ENCODE results near the gene POU3F3.

DNA sequence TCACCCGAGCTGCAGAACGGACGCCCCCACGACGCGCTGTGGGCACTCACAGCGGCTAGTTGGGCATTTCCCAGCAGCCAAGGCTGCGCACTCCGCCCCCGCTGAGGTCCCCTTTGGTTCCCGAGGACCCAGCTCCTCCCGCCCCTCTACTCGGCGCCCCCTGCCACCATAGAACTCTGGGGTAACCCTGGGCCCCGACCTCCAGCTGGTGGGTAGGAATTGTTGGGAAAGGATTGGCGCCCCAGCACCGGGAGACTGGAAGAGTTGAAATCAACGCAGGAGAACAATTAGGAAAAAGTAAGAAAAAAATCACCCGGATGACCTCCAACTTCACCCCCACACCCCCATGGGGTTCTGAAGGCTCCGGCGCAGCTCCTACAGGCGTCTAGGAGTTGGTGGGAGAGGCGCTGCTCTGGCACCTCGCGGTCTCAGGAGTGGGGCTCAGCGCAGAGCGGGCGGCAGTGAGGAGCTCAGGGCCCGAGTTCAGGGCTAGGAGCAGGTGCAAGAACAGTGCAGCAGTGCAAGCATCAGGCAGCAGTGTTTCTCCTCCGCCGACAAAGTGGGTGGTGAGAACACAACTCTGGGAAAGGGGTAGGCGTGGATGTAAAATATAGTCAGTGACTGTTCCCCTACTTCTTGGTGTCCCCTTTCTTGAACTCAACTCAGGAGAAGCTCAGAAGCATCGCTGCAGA lies 14.0 kb downstream of the POU3F3 start:
- TF ChIP-seq, protein P1, sequence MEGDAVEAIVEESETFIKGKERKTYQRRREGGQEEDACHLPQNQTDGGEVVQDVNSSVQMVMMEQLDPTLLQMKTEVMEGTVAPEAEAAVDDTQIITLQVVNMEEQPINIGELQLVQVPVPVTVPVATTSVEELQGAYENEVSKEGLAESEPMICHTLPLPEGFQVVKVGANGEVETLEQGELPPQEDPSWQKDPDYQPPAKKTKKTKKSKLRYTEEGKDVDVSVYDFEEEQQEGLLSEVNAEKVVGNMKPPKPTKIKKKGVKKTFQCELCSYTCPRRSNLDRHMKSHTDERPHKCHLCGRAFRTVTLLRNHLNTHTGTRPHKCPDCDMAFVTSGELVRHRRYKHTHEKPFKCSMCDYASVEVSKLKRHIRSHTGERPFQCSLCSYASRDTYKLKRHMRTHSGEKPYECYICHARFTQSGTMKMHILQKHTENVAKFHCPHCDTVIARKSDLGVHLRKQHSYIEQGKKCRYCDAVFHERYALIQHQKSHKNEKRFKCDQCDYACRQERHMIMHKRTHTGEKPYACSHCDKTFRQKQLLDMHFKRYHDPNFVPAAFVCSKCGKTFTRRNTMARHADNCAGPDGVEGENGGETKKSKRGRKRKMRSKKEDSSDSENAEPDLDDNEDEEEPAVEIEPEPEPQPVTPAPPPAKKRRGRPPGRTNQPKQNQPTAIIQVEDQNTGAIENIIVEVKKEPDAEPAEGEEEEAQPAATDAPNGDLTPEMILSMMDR (IDR thresholded peaks at IDR 0.05; ENCODE audit: insufficient read depth, low read length): no peak
- no peak for TF ChIP-seq POLR2AphosphoS5 (IDR thresholded peaks at IDR 0.05; ENCODE audit: low read depth)
- TF ChIP-seq, protein P2, sequence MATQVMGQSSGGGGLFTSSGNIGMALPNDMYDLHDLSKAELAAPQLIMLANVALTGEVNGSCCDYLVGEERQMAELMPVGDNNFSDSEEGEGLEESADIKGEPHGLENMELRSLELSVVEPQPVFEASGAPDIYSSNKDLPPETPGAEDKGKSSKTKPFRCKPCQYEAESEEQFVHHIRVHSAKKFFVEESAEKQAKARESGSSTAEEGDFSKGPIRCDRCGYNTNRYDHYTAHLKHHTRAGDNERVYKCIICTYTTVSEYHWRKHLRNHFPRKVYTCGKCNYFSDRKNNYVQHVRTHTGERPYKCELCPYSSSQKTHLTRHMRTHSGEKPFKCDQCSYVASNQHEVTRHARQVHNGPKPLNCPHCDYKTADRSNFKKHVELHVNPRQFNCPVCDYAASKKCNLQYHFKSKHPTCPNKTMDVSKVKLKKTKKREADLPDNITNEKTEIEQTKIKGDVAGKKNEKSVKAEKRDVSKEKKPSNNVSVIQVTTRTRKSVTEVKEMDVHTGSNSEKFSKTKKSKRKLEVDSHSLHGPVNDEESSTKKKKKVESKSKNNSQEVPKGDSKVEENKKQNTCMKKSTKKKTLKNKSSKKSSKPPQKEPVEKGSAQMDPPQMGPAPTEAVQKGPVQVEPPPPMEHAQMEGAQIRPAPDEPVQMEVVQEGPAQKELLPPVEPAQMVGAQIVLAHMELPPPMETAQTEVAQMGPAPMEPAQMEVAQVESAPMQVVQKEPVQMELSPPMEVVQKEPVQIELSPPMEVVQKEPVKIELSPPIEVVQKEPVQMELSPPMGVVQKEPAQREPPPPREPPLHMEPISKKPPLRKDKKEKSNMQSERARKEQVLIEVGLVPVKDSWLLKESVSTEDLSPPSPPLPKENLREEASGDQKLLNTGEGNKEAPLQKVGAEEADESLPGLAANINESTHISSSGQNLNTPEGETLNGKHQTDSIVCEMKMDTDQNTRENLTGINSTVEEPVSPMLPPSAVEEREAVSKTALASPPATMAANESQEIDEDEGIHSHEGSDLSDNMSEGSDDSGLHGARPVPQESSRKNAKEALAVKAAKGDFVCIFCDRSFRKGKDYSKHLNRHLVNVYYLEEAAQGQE (IDR thresholded peaks at IDR 0.05; ENCODE audit: insufficient replicate concordance, low read depth): no peak
- TF ChIP-seq GABPA (IDR thresholded peaks at IDR 0.05; ENCODE audit: low read depth): no peak
